Measurements from ENCODE around the gene CDK5RAP2.
A peak's percentile ranks its signal among the peaks of the same experiment; 100 is the strongest.
"Not testable (repeated sequence)": the region's sequence is repeated elsewhere in the genome, so short reads cannot be mapped to it uniquely, and the experiment has no call there.

CDK5RAP2 gene

GRCh38 chr9:120510816-120511215, 69.2 kb downstream of the CDK5RAP2 start:
- Histone ChIP-seq H3K27ac (ENCODE audit: low read depth, low read length) (no peak overlapping the region), H3K36me3 (ENCODE audit: control insufficient read depth, insufficient read depth, low read length) (peaks cover 63% of the 10 kb centered on the region), H3K27me3 (ENCODE audit: control insufficient read depth, insufficient read depth, low read length) (no peaks in the 10 kb centered on the region), H3K4me1 (ENCODE audit: control insufficient read depth, insufficient read depth, low read length) (no peaks in the 10 kb centered on the region), H3K9me3 (ENCODE audit: control insufficient read depth, insufficient read depth, low read depth, low read length) (peaks cover 6% of the 10 kb centered on the region), H3K4me3 (ENCODE audit: low read depth, low read length) (no peak overlapping the region), H3K9ac (ENCODE audit: low read length) (no peak overlapping the region)

DNA sequence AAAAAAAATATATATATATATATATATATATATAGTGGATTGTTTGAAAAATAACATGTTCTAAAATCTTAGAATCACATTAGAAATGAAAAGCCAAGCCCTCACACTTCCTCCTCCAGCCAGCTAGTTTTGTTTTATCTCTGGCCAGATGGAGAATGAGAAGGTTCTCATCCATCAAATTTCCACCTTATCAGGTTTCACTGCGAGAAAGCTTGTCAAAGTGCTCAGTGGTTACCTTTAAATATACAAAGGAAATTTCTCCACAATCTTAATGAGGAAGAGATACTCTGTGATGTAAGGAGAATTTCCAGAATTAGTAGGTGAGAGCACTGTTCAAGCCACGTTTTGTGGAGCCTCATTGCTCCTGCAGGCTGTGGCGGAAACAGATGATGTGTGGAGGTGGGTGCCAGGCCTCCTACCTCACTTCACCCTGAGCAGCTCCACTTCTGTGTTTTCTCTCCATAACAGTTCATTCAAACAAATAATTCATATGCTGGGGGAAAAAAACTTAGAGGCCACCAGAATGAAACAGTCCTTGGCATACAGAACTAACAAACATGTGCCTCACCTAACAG, 71.9 kb downstream of the CDK5RAP2 start:
- Histone ChIP-seq H3K27me3 (ENCODE audit: control insufficient read depth, insufficient read depth, low read length) (no peaks in the 10 kb centered on the region), H3K36me3 (ENCODE audit: control insufficient read depth, insufficient read depth, low read length) (peaks cover 61% of the 10 kb centered on the region), H3K4me1 (ENCODE audit: control insufficient read depth, insufficient read depth, low read length) (no peaks in the 10 kb centered on the region; the same call in 1 of the 2 replicates), H3K27ac (ENCODE audit: low read depth, low read length) (no peak overlapping the region), H3K4me3 (ENCODE audit: low read depth, low read length) (no peak overlapping the region), H3K9me3 (ENCODE audit: control insufficient read depth, insufficient read depth, low read depth, low read length) (peaks cover 6% of the 10 kb centered on the region), H3K9ac (ENCODE audit: low read length) (no peak overlapping the region)

- peaks cover 6% of the 10 kb centered on the region for H3K9me3 ChIP-seq (ENCODE audit: control insufficient read depth, insufficient read depth, low read depth, low read length)
- H3K36me3 ChIP-seq (ENCODE audit: control insufficient read depth, insufficient read depth, low read length), result peaks cover 62% of the 10 kb centered on the region
- H3K4me1 ChIP-seq (ENCODE audit: control insufficient read depth, insufficient read depth, low read length), result no peaks in the 10 kb centered on the region; the same call in 1 of the 2 replicates
- H3K9ac ChIP-seq (ENCODE audit: low read length), result no peak overlapping the region
- H3K27me3 ChIP-seq (ENCODE audit: control insufficient read depth, insufficient read depth, low read length), result no peaks in the 10 kb centered on the region
- no peak overlapping the region for H3K4me3 ChIP-seq (ENCODE audit: low read depth, low read length)
- H3K27ac ChIP-seq (ENCODE audit: low read depth, low read length), result no peak overlapping the region
Measured at GRCh38 chr9:120505186-120505585, 74.8 kb downstream of the CDK5RAP2 start.

DNA sequence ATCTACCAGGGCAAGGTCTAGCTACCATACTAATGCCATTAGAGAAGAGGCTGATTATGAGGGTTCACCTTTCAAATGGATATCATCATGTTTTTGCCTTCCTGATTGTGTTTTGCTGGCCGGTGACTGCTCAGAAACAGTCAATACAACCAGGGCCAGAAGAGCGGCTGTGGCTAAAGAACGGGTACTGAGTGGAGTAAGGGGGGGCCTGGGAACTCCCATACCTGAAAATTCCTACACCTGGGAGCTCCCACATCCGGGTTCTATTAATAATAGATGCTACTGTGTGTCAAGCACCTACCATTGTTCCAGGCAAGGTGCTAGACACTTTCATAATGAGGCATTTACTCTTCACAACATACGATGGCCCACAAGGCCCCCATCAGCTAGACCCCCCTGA, 79.2 kb downstream of the CDK5RAP2 start:
- no peak overlapping the region for H3K27ac ChIP-seq (ENCODE audit: low read depth, low read length)
- H3K9me3 ChIP-seq (ENCODE audit: control insufficient read depth, insufficient read depth, low read depth, low read length), result peaks cover 11% of the 10 kb centered on the region
- no peaks in the 10 kb centered on the region for H3K27me3 ChIP-seq (ENCODE audit: control insufficient read depth, insufficient read depth, low read length)
- no peaks in the 10 kb centered on the region; the same call in 1 of the 2 replicates for H3K4me1 ChIP-seq (ENCODE audit: control insufficient read depth, insufficient read depth, low read length)
- no peak overlapping the region for H3K9ac ChIP-seq (ENCODE audit: low read length)
- H3K4me3 ChIP-seq (ENCODE audit: low read depth, low read length), result no peak overlapping the region
- peaks cover 59% of the 10 kb centered on the region for H3K36me3 ChIP-seq (ENCODE audit: control insufficient read depth, insufficient read depth, low read length)

- Histone ChIP-seq H3K36me3 (ENCODE audit: control insufficient read depth, insufficient read depth, low read length) (peaks cover 41% of the 10 kb centered on the region), H3K9me3 (ENCODE audit: control insufficient read depth, insufficient read depth, low read depth, low read length) (peaks cover 11% of the 10 kb centered on the region)
- H3K4me1 ChIP-seq (ENCODE audit: control insufficient read depth, insufficient read depth, low read length); H3K4me3 ChIP-seq (ENCODE audit: low read depth, low read length); H3K27me3 ChIP-seq (ENCODE audit: control insufficient read depth, insufficient read depth, low read length); H3K9ac ChIP-seq (ENCODE audit: low read length); H3K27ac ChIP-seq (ENCODE audit: low read depth, low read length): not testable (repeated sequence)
Measured at GRCh38 chr9:120497865-120498264, 82.1 kb downstream of the CDK5RAP2 start.

DNA sequence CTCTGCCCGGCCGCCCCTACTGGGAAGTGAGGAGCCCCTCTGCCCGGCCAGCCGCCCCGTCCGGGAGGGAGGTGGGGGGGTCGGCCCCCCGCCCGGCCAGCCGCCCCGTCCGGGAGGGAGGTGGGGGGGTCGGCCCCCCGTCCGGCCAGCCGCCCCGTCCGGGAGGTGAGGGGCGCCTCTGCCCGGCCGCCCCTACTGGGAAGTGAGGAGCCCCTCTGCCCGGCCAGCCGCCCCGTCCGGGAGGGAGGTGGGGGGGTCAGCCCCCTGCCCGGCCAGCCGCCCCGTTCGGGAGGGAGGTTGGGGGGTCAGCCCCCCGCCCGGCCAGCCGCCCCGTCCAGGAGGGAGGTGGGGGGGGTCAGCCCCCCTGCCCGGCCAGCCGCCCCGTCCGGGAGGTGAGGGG, 83.5 kb downstream of the CDK5RAP2 start:
- not testable (repeated sequence) for H3K27me3 ChIP-seq (ENCODE audit: control insufficient read depth, insufficient read depth, low read length); H3K9ac ChIP-seq (ENCODE audit: low read length); H3K4me3 ChIP-seq (ENCODE audit: low read depth, low read length); H3K27ac ChIP-seq (ENCODE audit: low read depth, low read length); H3K4me1 ChIP-seq (ENCODE audit: control insufficient read depth, insufficient read depth, low read length)
- peaks cover 11% of the 10 kb centered on the region for H3K9me3 ChIP-seq (ENCODE audit: control insufficient read depth, insufficient read depth, low read depth, low read length)
- H3K36me3 ChIP-seq (ENCODE audit: control insufficient read depth, insufficient read depth, low read length), result peaks cover 27% of the 10 kb centered on the region

- Histone ChIP-seq H3K27ac (ENCODE audit: low read depth, low read length) (no peak overlapping the region), H3K27me3 (ENCODE audit: control insufficient read depth, insufficient read depth, low read length) (no peaks in the 10 kb centered on the region), H3K4me3 (ENCODE audit: low read depth, low read length) (no peak overlapping the region), H3K4me1 (ENCODE audit: control insufficient read depth, insufficient read depth, low read length) (peaks cover 10% of the 10 kb centered on the region), H3K9me3 (ENCODE audit: control insufficient read depth, insufficient read depth, low read depth, low read length) (no peaks in the 10 kb centered on the region), H3K9ac (ENCODE audit: low read length) (no peak overlapping the region), H3K36me3 (ENCODE audit: control insufficient read depth, insufficient read depth, low read length) (peaks cover 38% of the 10 kb centered on the region)
Measured at GRCh38 chr9:120490888-120491595, 88.9 kb downstream of the CDK5RAP2 start.

- Histone ChIP-seq H3K27ac (ENCODE audit: low read depth, low read length) (no peak overlapping the region), H3K4me1 (ENCODE audit: control insufficient read depth, insufficient read depth, low read length) (peaks cover 24% of the 10 kb centered on the region), H3K36me3 (ENCODE audit: control insufficient read depth, insufficient read depth, low read length) (peaks cover 54% of the 10 kb centered on the region), H3K9me3 (ENCODE audit: control insufficient read depth, insufficient read depth, low read depth, low read length) (no peaks in the 10 kb centered on the region), H3K4me3 (ENCODE audit: low read depth, low read length) (no peak overlapping the region), H3K9ac (ENCODE audit: low read length) (no peak overlapping the region), H3K27me3 (ENCODE audit: control insufficient read depth, insufficient read depth, low read length) (no peaks in the 10 kb centered on the region)
Measured at GRCh38 chr9:120486835-120487234, 93.1 kb downstream of the CDK5RAP2 start.

GRCh38 chr9:120486347-120486746, 93.6 kb downstream of the CDK5RAP2 start:
- H3K27ac ChIP-seq (ENCODE audit: low read depth, low read length), result no peak overlapping the region
- H3K36me3 ChIP-seq (ENCODE audit: control insufficient read depth, insufficient read depth, low read length), result peaks cover 54% of the 10 kb centered on the region

DNA sequence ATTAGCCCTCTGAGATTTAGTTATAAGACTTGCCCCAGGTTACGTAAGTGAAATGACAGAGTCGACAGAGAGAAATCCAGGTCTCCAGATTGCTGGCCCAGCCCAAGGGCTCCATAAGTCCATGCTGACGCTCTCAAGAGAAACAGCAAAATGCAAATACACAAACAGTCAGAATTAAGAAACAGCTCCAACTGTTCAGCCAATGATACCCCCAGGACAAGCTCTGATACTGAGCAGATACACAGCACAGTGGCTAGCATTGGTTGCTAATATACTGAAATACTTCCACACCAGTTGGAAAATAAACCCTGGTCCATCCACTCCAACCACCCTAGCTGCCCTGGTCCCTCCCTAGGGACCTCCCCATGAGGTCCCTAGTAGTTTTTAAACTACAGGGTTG, 94.2 kb downstream of the CDK5RAP2 start:
- Histone ChIP-seq H3K9me3 (ENCODE audit: control insufficient read depth, insufficient read depth, low read depth, low read length) (no peaks in the 10 kb centered on the region), H3K9ac (ENCODE audit: low read length) (no peak overlapping the region), H3K4me3 (ENCODE audit: low read depth, low read length) (no peak overlapping the region), H3K4me1 (ENCODE audit: control insufficient read depth, insufficient read depth, low read length) (peaks cover 23% of the 10 kb centered on the region), H3K27ac (ENCODE audit: low read depth, low read length) (no peak overlapping the region), H3K27me3 (ENCODE audit: control insufficient read depth, insufficient read depth, low read length) (no peaks in the 10 kb centered on the region), H3K36me3 (ENCODE audit: control insufficient read depth, insufficient read depth, low read length) (peaks cover 55% of the 10 kb centered on the region)

More at GRCh38 chr9:120486347-120486746, 93.6 kb downstream of the CDK5RAP2 start:
- no peak overlapping the region for H3K4me3 ChIP-seq (ENCODE audit: low read depth, low read length)
- no peaks in the 10 kb centered on the region for H3K9me3 ChIP-seq (ENCODE audit: control insufficient read depth, insufficient read depth, low read depth, low read length)
- peaks cover 24% of the 10 kb centered on the region for H3K4me1 ChIP-seq (ENCODE audit: control insufficient read depth, insufficient read depth, low read length)
- no peak overlapping the region for H3K9ac ChIP-seq (ENCODE audit: low read length)
- H3K27me3 ChIP-seq (ENCODE audit: control insufficient read depth, insufficient read depth, low read length), result no peaks in the 10 kb centered on the region

DNA sequence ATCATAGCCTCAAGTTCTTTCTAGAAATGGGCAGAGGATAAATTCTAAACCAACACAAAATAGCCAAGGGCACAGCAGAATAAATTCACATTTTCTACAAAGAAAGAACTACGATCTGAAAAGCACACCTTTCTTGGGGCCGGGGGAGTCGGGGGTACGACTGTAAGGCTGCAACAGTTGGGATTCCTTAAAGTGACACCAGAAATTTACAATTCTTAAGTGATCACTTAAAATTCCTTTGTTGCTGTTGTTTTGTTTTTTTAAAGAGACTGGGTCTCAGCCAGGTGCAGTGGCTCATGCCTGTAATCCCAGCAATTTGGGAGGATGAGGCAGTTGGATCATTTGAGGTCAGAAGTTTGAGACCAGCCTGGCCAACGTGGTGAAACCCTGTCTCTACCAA, 95.8 kb downstream of the CDK5RAP2 start:
- Histone ChIP-seq H3K4me3 (ENCODE audit: low read depth, low read length) (no peak overlapping the region), H3K36me3 (ENCODE audit: control insufficient read depth, insufficient read depth, low read length) (peaks cover 44% of the 10 kb centered on the region), H3K27ac (ENCODE audit: low read depth, low read length) (peak overlapping the region; percentile 19; the same call in 1 of the 2 replicates), H3K9me3 (ENCODE audit: control insufficient read depth, insufficient read depth, low read depth, low read length) (no peaks in the 10 kb centered on the region), H3K9ac (ENCODE audit: low read length) (no peak overlapping the region), H3K27me3 (ENCODE audit: control insufficient read depth, insufficient read depth, low read length) (no peaks in the 10 kb centered on the region), H3K4me1 (ENCODE audit: control insufficient read depth, insufficient read depth, low read length) (peaks cover 21% of the 10 kb centered on the region)

Measured in HUES6 (cell line).